Body of pancreas (tissue), 4 donors: ENCODE results near the gene KDM3A. TPM values are rescaled to one million over a fixed set of nuclear protein-coding genes. Genes with fewer than 3 reads are reported as not detected.
A peak's percentile ranks its signal among the peaks of the same experiment; 100 is the strongest.

Experiments
- ATAC-seq: fragments of 150-250 bp; one replicate; pipeline ENCODE4 v1.9.1; 2016
- DNase-seq, 4 donors: peaks; one replicate each; pipeline ENCODE4 v3.0.0-alpha.2; 2019
- H3K27ac ChIP-seq, 4 donors: fragments of 200-600 bp; sonication (generic); 1 replicate in 3 of 4; 2 replicates in 1 of 4; pipeline versions ENCODE4 v1.5.1 to v1.6.1; 2016 to 2019; ENCODE audit warnings: mild to moderate bottlenecking in 1 of 4, mixed read lengths in 1 of 4, moderate library complexity in 1 of 4
- H3K27me3 ChIP-seq, 2 donors: fragments of 200-600 bp; sonication (generic); one replicate each; pipeline ENCODE4 v1.6.0; 2016; ENCODE audit warnings: mild to moderate bottlenecking in 1 of 2
- H3K36me3 ChIP-seq, 2 donors: fragments of 200-600 bp; sonication (generic); replicated peaks in 1 of 2; 2 replicates each; pipeline ENCODE4 v1.5.1; 2016; ENCODE audit warnings: low read depth in 2 of 2; ENCODE audit not compliant: insufficient read depth in 1 of 2
- H3K4me1 ChIP-seq: fragments of 200-600 bp; sonication (generic); one replicate; pipeline ENCODE4 v1.6.0; 2016
- H3K4me3 ChIP-seq, 2 donors: fragments of 200-600 bp; sonication (generic); 1 replicate in 1 of 2; 2 replicates in 1 of 2; pipeline ENCODE4 v1.5.1; 2016 to 2019
- H3K9me3 ChIP-seq, 3 donors: fragments of 200-600 bp; sonication (generic); 1 replicate in 2 of 3; 2 replicates in 1 of 3; pipeline ENCODE4 v1.5.1; 2016
- CTCF ChIP-seq, 7 experiments: fragments of 450-650 bp in 4 of 7; fragments of 200-600 bp in 3 of 7; sonication (generic) in 3 of 7; IDR thresholded peaks; one replicate each; pipeline ENCODE4 v1.5.1; 2016 to 2019; ENCODE audit warnings: antibody characterized with exemption in 7 of 7
- POLR2A ChIP-seq, 3 donors: fragments of 450-650 bp; IDR thresholded peaks; one replicate each; pipeline ENCODE4 v1.6.1; 2016; ENCODE audit warnings: antibody characterized with exemption in 3 of 3, mild to moderate bottlenecking in 2 of 3
- WGBS, 2 donors: methylation state at CpG; one replicate each; pipeline ENCODE4 v1.1.5; 2017; 5-methylcytosine and 5-hydroxymethylcytosine counted together
- intact Hi-C: fragments of 100-400 bp; cut with DNase I; formaldehyde crosslinking; loops from one replicate; pipeline ENCODE4 v1.15.1; 2023
- total RNA-seq, 2 donors: library from RNA; depleted of rRNA; stranded (reverse); fragments of >200 nt; gene quantifications; one replicate each; pipeline ENCODE4 v1.1.0, GENCODE V29; 2016

Gene KDM3A
- total RNA-seq, 2 donors from 2014 or later, result 34.0 to 47.8 TPM

DNA sequence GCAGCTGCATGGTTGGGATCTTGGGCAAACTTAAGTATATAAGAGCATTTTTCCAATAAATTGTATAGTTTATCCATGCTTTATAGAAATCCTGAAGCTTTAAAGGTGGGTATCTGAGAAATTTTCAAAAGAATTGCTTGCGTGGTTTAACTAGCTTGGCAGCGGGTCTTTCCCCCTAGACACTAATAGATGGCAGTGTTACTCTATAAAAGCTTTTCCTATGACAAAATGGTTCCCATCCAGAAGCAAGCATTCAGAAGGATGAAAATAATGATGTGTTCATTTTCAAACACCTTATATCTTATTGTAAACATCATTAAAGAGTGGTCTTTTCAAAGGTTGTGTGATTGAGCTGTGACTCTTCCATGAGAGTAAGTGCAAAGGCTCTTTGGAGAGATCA lies 45.9 kb downstream of the KDM3A start:
- peaks cover 28% of the 10 kb centered on the region for H3K4me1 ChIP-seq
- no peak overlapping the region for H3K27ac ChIP-seq
- DNase-seq (no peak), ATAC-seq (no peak)
- no peaks in the 10 kb centered on the region for H3K9me3 ChIP-seq
- no peak for TF ChIP-seq CTCF (IDR thresholded peaks at IDR 0.05)
- no peak for TF ChIP-seq POLR2A (IDR thresholded peaks at IDR 0.05)
- H3K27me3 ChIP-seq, result no peaks in the 10 kb centered on the region
- no peak overlapping the region for H3K4me3 ChIP-seq
- intact Hi-C loops, result loop anchor here (10.0 kb wide), 1 partner anchor 362 kb away; no protein-coding TSS in a partner anchor
- peaks cover 9 to 24% of the 10 kb centered on the region in 2 donors for H3K36me3 ChIP-seq
- 97% methylated on average over 2 of the region's 2 CpGs for WGBS, 2 donors

DNA sequence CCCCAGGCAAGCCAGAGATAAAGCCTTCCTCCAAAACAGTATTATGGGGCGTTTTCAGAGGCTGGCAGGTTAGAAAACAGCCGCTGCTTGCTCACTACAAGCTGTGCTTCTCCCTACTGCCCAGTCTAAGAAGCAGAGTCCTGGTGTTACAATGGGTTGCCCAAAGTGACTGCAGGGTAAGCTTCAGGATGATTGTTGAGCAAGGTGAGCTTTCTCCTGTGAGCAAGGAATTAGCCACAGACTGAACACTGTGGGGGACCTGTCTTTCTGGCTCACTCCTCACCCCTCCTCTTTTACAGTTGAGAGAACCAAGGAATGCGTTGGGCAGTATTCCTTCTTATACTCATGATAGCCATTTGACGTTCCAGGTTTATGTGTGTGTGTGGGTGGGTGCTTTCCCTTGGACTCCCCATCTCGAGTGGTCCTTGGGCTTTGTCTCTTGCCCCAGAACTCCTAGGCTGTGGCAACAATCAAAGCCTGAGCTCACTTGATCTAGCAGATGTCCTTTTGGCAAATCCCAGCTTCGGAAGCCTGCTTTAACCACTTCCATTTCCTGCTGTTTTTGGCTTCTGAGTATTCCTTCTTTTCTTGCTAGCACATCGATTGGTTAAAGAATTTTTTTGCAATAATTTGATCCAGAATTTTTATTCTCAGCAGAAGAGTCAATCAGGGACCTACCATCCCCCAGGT lies 47.5 kb downstream of the KDM3A start:
- intact Hi-C loops, result loop anchor here (10.0 kb wide), 1 partner anchor 364 kb away; no protein-coding TSS in a partner anchor
- H3K27ac ChIP-seq, result no peak overlapping the region
- H3K4me1 ChIP-seq, result peaks cover 32% of the 10 kb centered on the region
- H3K9me3 ChIP-seq, result no peaks in the 10 kb centered on the region
- 93 to 94% methylated on average over 7 of the region's 7 CpGs for WGBS, 2 donors
- H3K36me3 ChIP-seq, result peaks cover 9 to 19% of the 10 kb centered on the region in 2 donors
- no peaks in the 10 kb centered on the region for H3K27me3 ChIP-seq
- no peak overlapping the region for H3K4me3 ChIP-seq
- TF ChIP-seq CTCF (IDR thresholded peaks at IDR 0.05) (no peak), POLR2A (IDR thresholded peaks at IDR 0.05) (no peak)
- DNase-seq (no peak), ATAC-seq (no peak)

GRCh38 chr2:86489542-86489941 lies 48.4 kb downstream of the KDM3A start:
- 95 to 99% methylated on average over 3 of the region's 3 CpGs for WGBS, 2 donors
- peaks cover 9 to 12% of the 10 kb centered on the region in 2 donors for H3K36me3 ChIP-seq

GRCh38 chr2:86490245-86490644 lies 49.1 kb downstream of the KDM3A start:
- peak overlapping the region in 3 of 4 donors; percentile 19 to 39 (median 22) for H3K27ac ChIP-seq
- peaks cover 32% of the 10 kb centered on the region for H3K4me1 ChIP-seq
- H3K4me3 ChIP-seq, result no peak overlapping the region
- DNase-seq (no peak), ATAC-seq (peak; percentile 48)
- 49 to 66% methylated on average over 4 of the region's 4 CpGs for WGBS, 2 donors
- no peaks in the 10 kb centered on the region for H3K27me3 ChIP-seq
- intact Hi-C loops, result no loop called here
- H3K36me3 ChIP-seq, result peaks cover 3 to 9% of the 10 kb centered on the region in 2 donors
- H3K9me3 ChIP-seq, result no peaks in the 10 kb centered on the region
- TF ChIP-seq POLR2A (IDR thresholded peaks at IDR 0.05) (no peak), CTCF (IDR thresholded peaks at IDR 0.05) (no peak)

More at GRCh38 chr2:86489542-86489941, 48.4 kb downstream of the KDM3A start:
- H3K4me3 ChIP-seq, result no peak overlapping the region
- DNase-seq (no peak), ATAC-seq (no peak)
- no peaks in the 10 kb centered on the region for H3K27me3 ChIP-seq
- intact Hi-C loops, result loop anchor here (10.0 kb wide), 1 partner anchor 365 kb away; no protein-coding TSS in a partner anchor
- peak overlapping the region in 1 of 4 donors; percentile 39 for H3K27ac ChIP-seq
- TF ChIP-seq POLR2A (IDR thresholded peaks at IDR 0.05), result no peak
- TF ChIP-seq CTCF (IDR thresholded peaks at IDR 0.05), result no peak
- peaks cover 32% of the 10 kb centered on the region for H3K4me1 ChIP-seq
- H3K9me3 ChIP-seq, result no peaks in the 10 kb centered on the region
